AG09309 (cell line): ENCODE results near the gene MKNK2.

Experiments used
- DNase-seq: peaks from one replicate; pipeline ENCODE4 v3.0.0-alpha.2; 2010; ENCODE audit warnings: low read depth
- H3K4me3 ChIP-seq: 2 replicates; pipeline ENCODE4 v1.5.1; 2011; ENCODE audit warnings: mild to moderate bottlenecking, low read depth, low read length, moderate library complexity; ENCODE audit not compliant: control insufficient read depth
- CTCF ChIP-seq: IDR thresholded peaks from 2 replicates; pipeline ENCODE4 v1.5.1; 2011; ENCODE audit warnings: mild to moderate bottlenecking, low read depth, low read length, inconsistent platforms; ENCODE audit not compliant: insufficient read depth, control insufficient read depth; ENCODE audit errors: missing control alignments

The MKNK2 gene

GRCh38 chr19:2084993-2085720 lies 34.1 kb upstream of the MKNK2 start:
- no peak for DNase-seq
- TF ChIP-seq CTCF, result no peak
- H3K4me3 ChIP-seq, result no peak overlapping the region

GRCh38 chr19:2083174-2083854 lies 32.3 kb upstream of the MKNK2 start:
- no peak overlapping the region for H3K4me3 ChIP-seq
- DNase-seq, result no peak
- no peak for TF ChIP-seq CTCF

GRCh38 chr19:2081873-2082810 lies 31.1 kb upstream of the MKNK2 start:
- DNase-seq, result no peak
- H3K4me3 ChIP-seq, result no peak overlapping the region
- no peak for TF ChIP-seq CTCF

GRCh38 chr19:2080336-2080988 lies 29.4 kb upstream of the MKNK2 start:
- H3K4me3 ChIP-seq, result no peak overlapping the region
- no peak for DNase-seq
- no peak for TF ChIP-seq CTCF

GRCh38 chr19:2079865-2080301 lies 28.8 kb upstream of the MKNK2 start:
- no peak for DNase-seq
- no peak overlapping the region for H3K4me3 ChIP-seq
- no peak for TF ChIP-seq CTCF
